ENCODE results near the gene MUC12. TPM values are rescaled to one million over a fixed set of nuclear protein-coding genes. Genes with fewer than 3 reads are reported as not detected.
"Not testable (repeated sequence)": the region's sequence is repeated elsewhere in the genome, so short reads cannot be mapped to it uniquely, and the experiment has no call there.

MUC12 gene
- total and polyA plus RNA-seq, 2 experiments from 2014 or later = 4.0 to 7.3 TPM

DNA sequence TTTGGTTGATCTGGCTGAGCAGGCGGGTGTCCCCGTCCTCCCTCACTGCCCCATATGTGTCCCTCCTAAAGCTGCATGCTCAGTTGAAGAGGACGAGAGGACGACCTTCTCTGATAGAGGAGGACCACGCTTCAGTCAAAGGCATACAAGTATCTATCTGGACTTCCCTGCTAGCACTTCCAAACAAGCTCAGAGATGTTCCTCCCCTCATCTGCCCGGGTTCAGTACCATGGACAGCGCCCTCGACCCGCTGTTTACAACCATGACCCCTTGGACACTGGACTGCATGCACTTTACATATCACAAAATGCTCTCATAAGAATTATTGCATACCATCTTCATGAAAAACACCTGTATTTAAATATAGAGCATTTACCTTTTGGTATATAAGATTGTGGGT lies 89.0 kb downstream of the MUC12 start:
- 22% methylated on average over 9 of the region's 9 CpGs for WGBS (ENCODE audit: low lambda C conversion rate, missing lambda C conversion rate)
- DNase-seq (ENCODE audit: low spot score) = peak; percentile 74
- Histone ChIP-seq H3K27me3 (peaks cover 26% of the 10 kb centered on the region), H3K27ac (no peak overlapping the region), H3K4me3 (no peak overlapping the region), H3K79me2 (no peaks in the 10 kb centered on the region), H3K9me3 (ENCODE audit: low read depth) (no peaks in the 10 kb centered on the region), H3K4me1 (ENCODE audit: insufficient read depth) (no peaks in the 10 kb centered on the region), H4K20me1 (ENCODE audit: insufficient read depth, poor library complexity, severe bottlenecking) (no peaks in the 10 kb centered on the region), H3K4me2 (no peak overlapping the region), H2AFZ (no peak overlapping the region), H3K36me3 (replicated peaks; ENCODE audit: insufficient read depth, low read depth) (no peaks in the 10 kb centered on the region), H3K9me2 (replicated peaks; ENCODE audit: insufficient read depth) (no peaks in the 10 kb centered on the region)
- TF ChIP-seq EZH2 (IDR thresholded peaks at IDR 0.05; ENCODE audit: borderline replicate concordance) (no peak), EZH2phosphoT487 (IDR thresholded peaks at IDR 0.05; ENCODE audit: low read depth, severe bottlenecking, unreplicated experiment) (no peak)
- TF ChIP-seq, protein P1, sequence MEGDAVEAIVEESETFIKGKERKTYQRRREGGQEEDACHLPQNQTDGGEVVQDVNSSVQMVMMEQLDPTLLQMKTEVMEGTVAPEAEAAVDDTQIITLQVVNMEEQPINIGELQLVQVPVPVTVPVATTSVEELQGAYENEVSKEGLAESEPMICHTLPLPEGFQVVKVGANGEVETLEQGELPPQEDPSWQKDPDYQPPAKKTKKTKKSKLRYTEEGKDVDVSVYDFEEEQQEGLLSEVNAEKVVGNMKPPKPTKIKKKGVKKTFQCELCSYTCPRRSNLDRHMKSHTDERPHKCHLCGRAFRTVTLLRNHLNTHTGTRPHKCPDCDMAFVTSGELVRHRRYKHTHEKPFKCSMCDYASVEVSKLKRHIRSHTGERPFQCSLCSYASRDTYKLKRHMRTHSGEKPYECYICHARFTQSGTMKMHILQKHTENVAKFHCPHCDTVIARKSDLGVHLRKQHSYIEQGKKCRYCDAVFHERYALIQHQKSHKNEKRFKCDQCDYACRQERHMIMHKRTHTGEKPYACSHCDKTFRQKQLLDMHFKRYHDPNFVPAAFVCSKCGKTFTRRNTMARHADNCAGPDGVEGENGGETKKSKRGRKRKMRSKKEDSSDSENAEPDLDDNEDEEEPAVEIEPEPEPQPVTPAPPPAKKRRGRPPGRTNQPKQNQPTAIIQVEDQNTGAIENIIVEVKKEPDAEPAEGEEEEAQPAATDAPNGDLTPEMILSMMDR (IDR thresholded peaks at IDR 0.05; ENCODE audit: poor library complexity) = no peak

DNA sequence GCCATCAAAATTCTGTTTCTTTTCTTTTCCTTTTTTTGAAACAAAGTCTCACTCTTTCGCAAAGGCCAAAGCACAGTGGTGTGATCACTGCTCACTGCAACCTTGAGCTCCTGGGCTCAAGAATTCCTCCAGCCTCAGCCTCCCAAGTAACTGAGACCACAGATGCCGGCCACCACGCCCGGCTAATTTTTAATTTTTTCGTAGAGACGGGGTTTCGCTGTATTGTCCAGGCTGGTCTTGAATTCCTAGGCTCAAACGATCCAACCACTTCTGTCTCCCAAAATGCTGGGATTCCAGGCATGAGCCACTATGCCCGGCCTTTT lies 90.2 kb downstream of the MUC12 start:
- Histone ChIP-seq H3K36me3 (replicated peaks; ENCODE audit: insufficient read depth, low read depth) (no peaks in the 10 kb centered on the region), H4K20me1 (ENCODE audit: insufficient read depth, poor library complexity, severe bottlenecking) (no peaks in the 10 kb centered on the region), H3K4me1 (ENCODE audit: insufficient read depth) (no peaks in the 10 kb centered on the region), H3K9me2 (replicated peaks; ENCODE audit: insufficient read depth) (no peaks in the 10 kb centered on the region), H2AFZ (no peak overlapping the region), H3K9me3 (ENCODE audit: low read depth) (no peaks in the 10 kb centered on the region), H3K4me2 (no peak overlapping the region), H3K4me3 (no peak overlapping the region), H3K27ac (no peak overlapping the region), H3K27me3 (peaks cover 20% of the 10 kb centered on the region), H3K79me2 (no peaks in the 10 kb centered on the region)
- 47% methylated on average over 9 of the region's 9 CpGs for whole genome bisulfite sequencing (ENCODE audit: low lambda C conversion rate, missing lambda C conversion rate)
- DNase-seq (ENCODE audit: low spot score) = no peak
- TF ChIP-seq EZH2phosphoT487 (IDR thresholded peaks at IDR 0.05; ENCODE audit: low read depth, severe bottlenecking, unreplicated experiment) (no peak), EZH2 (IDR thresholded peaks at IDR 0.05; ENCODE audit: borderline replicate concordance) (no peak)
- TF ChIP-seq, protein P1 (IDR thresholded peaks at IDR 0.05; ENCODE audit: poor library complexity) = no peak

DNA sequence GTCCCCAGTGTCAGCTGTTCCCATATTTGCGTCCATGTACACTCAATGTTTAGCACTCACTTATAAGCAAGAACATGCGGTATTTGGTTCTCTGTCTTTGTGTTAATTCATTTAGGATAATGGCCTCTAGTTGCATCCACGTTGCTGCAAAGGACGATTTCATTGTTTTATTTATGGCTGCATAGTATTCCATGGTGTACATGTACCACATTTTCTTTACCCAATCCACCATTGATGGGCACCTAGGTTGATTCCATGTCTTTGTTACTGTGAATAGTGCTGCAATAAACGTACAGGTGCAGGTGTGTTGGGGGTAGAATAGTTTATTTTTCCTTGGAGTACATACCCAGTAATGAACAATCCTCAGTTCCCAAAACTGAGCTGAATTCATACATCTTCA lies 91.6 kb downstream of the MUC12 start:
- no peak for DNase-seq (ENCODE audit: low spot score)
- TF ChIP-seq, protein P1 (IDR thresholded peaks at IDR 0.05; ENCODE audit: poor library complexity) = no peak
- H3K9me3 ChIP-seq (ENCODE audit: low read depth) = no peaks in the 10 kb centered on the region
- no peak overlapping the region for H3K4me3 ChIP-seq
- 83% methylated on average over 5 of the region's 5 CpGs for WGBS (ENCODE audit: low lambda C conversion rate, missing lambda C conversion rate)
- H3K4me1 ChIP-seq (ENCODE audit: insufficient read depth) = no peaks in the 10 kb centered on the region
- no peaks in the 10 kb centered on the region for H3K9me2 ChIP-seq (replicated peaks; ENCODE audit: insufficient read depth)
- peaks cover 15% of the 10 kb centered on the region for H3K27me3 ChIP-seq
- H3K27ac ChIP-seq = no peak overlapping the region
- H3K4me2 ChIP-seq = no peak overlapping the region
- no peaks in the 10 kb centered on the region for H3K36me3 ChIP-seq (replicated peaks; ENCODE audit: insufficient read depth, low read depth)
- H4K20me1 ChIP-seq (ENCODE audit: insufficient read depth, poor library complexity, severe bottlenecking) = no peaks in the 10 kb centered on the region
- no peaks in the 10 kb centered on the region for H3K79me2 ChIP-seq
- H2AFZ ChIP-seq = no peak overlapping the region

DNA sequence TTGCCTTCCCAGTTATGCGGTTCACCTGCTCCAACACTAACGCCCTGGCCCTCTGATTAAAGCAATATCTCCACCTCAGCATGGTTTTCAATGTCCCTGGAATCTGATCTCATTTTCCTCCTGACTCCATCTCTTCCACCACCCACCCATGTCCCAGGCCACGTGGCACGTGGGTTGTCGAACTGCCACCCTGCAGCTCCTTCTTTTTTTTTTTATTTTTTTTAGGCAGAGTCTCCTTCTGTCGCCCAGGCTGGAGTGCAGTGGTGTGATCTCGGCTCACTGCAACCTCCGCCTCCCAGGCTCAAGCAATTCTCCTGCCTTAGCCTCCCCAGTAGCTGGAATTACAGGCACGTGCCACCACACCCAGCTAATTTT lies 94.8 kb downstream of the MUC12 start:
- not testable (repeated sequence) for H4K20me1 ChIP-seq (ENCODE audit: insufficient read depth, poor library complexity, severe bottlenecking); H3K27me3 ChIP-seq; H3K79me2 ChIP-seq; H3K4me1 ChIP-seq (ENCODE audit: insufficient read depth); H2AFZ ChIP-seq; H3K27ac ChIP-seq; H3K4me2 ChIP-seq; H3K36me3 ChIP-seq (replicated peaks; ENCODE audit: insufficient read depth, low read depth); H3K9me3 ChIP-seq (ENCODE audit: low read depth); H3K4me3 ChIP-seq; H3K9me2 ChIP-seq (replicated peaks; ENCODE audit: insufficient read depth); DNase-seq (ENCODE audit: low spot score)
- WGBS (ENCODE audit: low lambda C conversion rate, missing lambda C conversion rate) = 85% methylated on average over 9 of the region's 9 CpGs

DNA sequence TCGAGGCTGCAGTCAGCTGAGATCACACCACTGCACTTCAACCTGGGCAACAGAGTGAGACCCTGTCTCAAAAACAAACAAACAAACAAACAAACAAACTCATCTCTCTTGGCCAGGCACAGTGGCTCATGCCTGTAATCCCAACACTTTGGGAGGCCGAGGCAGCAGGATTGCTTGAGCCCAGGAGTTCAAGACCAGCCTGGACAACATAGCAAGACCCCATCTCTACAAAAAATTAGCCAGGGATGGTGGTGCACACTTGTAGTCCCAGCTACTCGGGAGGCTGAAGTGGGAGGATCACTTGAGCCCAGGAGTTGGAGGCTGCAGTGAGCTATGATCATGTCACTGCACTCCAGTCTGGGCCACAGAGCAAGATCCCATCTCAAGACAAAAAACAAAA lies 95.8 kb downstream of the MUC12 start:
- H3K36me3 ChIP-seq (replicated peaks; ENCODE audit: insufficient read depth, low read depth); H3K4me2 ChIP-seq; H3K9me3 ChIP-seq (ENCODE audit: low read depth); H3K4me1 ChIP-seq (ENCODE audit: insufficient read depth); H2AFZ ChIP-seq; H3K9me2 ChIP-seq (replicated peaks; ENCODE audit: insufficient read depth); H3K27me3 ChIP-seq; H3K27ac ChIP-seq; H3K79me2 ChIP-seq; H4K20me1 ChIP-seq (ENCODE audit: insufficient read depth, poor library complexity, severe bottlenecking); H3K4me3 ChIP-seq; DNase-seq (ENCODE audit: low spot score): not testable (repeated sequence)
- 88% methylated on average over 3 of the region's 3 CpGs for WGBS (ENCODE audit: low lambda C conversion rate, missing lambda C conversion rate)
